ENCODE data around the gene WDR59.
A peak's percentile ranks its signal among the peaks of the same experiment; 100 is the strongest.
"Not testable (repeated sequence)": the region's sequence is repeated elsewhere in the genome, so short reads cannot be mapped to it uniquely, and the experiment has no call there.

WDR59 gene
- total RNA-seq: 38.7 to 78.2 (median 56.7) reads per million in 9 experiments

- ATAC-seq (replicated peaks) (peak; percentile 96), DNase-seq (peak; percentile 98 to 99 (median 98))
- H3K4me3 Mint-ChIP-seq: peak within 1 kb of the TSS; percentile 86 to 97
- H3K27ac Mint-ChIP-seq: peak within 1 kb of the TSS; percentile 86 to 93
- no peaks in the 10 kb centered on the region for H3K27me3 Mint-ChIP-seq
- peaks cover 26% of the 10 kb centered on the region for H3K36me3 Mint-ChIP-seq (ENCODE audit: insufficient read depth)
- peaks cover 8 to 11% of the 10 kb centered on the region in 2 donors for H3K4me1 Mint-ChIP-seq (ENCODE audit: low read depth in 2 of 2)
- H3K9me3 Mint-ChIP-seq: no peaks in the 10 kb centered on the region
Measured at GRCh38 chr16:74984529-74985296, at the start of gene WDR59. TSS of gene WDR59 (minus strand) at chr16:74985123. CDS start at chr16:74985017, 106 bp downstream.

GRCh38 chr16:75032655-75033054 lies 47.7 kb upstream of the WDR59 start:
- DNase-seq: no peak
- no peaks in the 10 kb centered on the region for H3K9me3 Mint-ChIP-seq

GRCh38 chr16:75029854-75030253 lies 44.9 kb upstream of the WDR59 start:
- DNase-seq: no peak
- H3K27ac Mint-ChIP-seq: no peak overlapping the region
- H3K27me3 Mint-ChIP-seq: no peaks in the 10 kb centered on the region
- no peaks in the 10 kb centered on the region for H3K36me3 Mint-ChIP-seq (ENCODE audit: insufficient read depth)
- no peaks in the 10 kb centered on the region for H3K4me1 Mint-ChIP-seq (ENCODE audit: low read depth in 2 of 2)
- ATAC-seq (replicated peaks): no peak
- no peaks in the 10 kb centered on the region for H3K9me3 Mint-ChIP-seq
- no peak overlapping the region for H3K4me3 Mint-ChIP-seq

More at GRCh38 chr16:75032655-75033054, 47.7 kb upstream of the WDR59 start:
- no peak overlapping the region for H3K4me3 Mint-ChIP-seq
- H3K27ac Mint-ChIP-seq: no peak overlapping the region
- no peak for ATAC-seq (replicated peaks)
- no peaks in the 10 kb centered on the region for H3K4me1 Mint-ChIP-seq (ENCODE audit: low read depth in 2 of 2)
- no peaks in the 10 kb centered on the region for H3K27me3 Mint-ChIP-seq
- no peaks in the 10 kb centered on the region for H3K36me3 Mint-ChIP-seq (ENCODE audit: insufficient read depth)

GRCh38 chr16:75028544-75029135 lies 43.7 kb upstream of the WDR59 start:
- no peak overlapping the region for H3K27ac Mint-ChIP-seq
- H3K4me3 Mint-ChIP-seq: no peak overlapping the region
- H3K4me1 Mint-ChIP-seq (ENCODE audit: low read depth in 2 of 2): peaks cover 0 to 2% of the 10 kb centered on the region in 2 donors
- ATAC-seq (replicated peaks) (no peak), DNase-seq (no peak)
- H3K27me3 Mint-ChIP-seq: no peaks in the 10 kb centered on the region
- no peaks in the 10 kb centered on the region for H3K36me3 Mint-ChIP-seq (ENCODE audit: insufficient read depth)
- no peaks in the 10 kb centered on the region for H3K9me3 Mint-ChIP-seq

- Mint-ChIP-seq H3K27ac (no peak overlapping the region), H3K4me3 (no peak overlapping the region), H3K27me3 (no peaks in the 10 kb centered on the region), H3K36me3 (ENCODE audit: insufficient read depth) (no peaks in the 10 kb centered on the region), H3K9me3 (no peaks in the 10 kb centered on the region), H3K4me1 (ENCODE audit: low read depth in 2 of 2) (peaks cover 0 to 2% of the 10 kb centered on the region in 2 donors)
- ATAC-seq (replicated peaks): no peak
- DNase-seq: no peak
Measured at GRCh38 chr16:75027520-75028300, 42.8 kb upstream of the WDR59 start.

GRCh38 chr16:75026892-75027391 lies 42.0 kb upstream of the WDR59 start:
- Mint-ChIP-seq H3K9me3 (peaks cover 0 to 2% of the 10 kb centered on the region in 2 donors), H3K27me3 (no peaks in the 10 kb centered on the region), H3K36me3 (ENCODE audit: insufficient read depth) (no peaks in the 10 kb centered on the region), H3K27ac (no peak overlapping the region), H3K4me3 (no peak overlapping the region), H3K4me1 (ENCODE audit: low read depth in 2 of 2) (peaks cover 0 to 2% of the 10 kb centered on the region in 2 donors)
- ATAC-seq (replicated peaks) (no peak), DNase-seq (no peak)

GRCh38 chr16:75026239-75026891 lies 41.4 kb upstream of the WDR59 start:
- not testable (repeated sequence) for H3K4me3 Mint-ChIP-seq; H3K9me3 Mint-ChIP-seq; H3K4me1 Mint-ChIP-seq (ENCODE audit: low read depth in 2 of 2); H3K27me3 Mint-ChIP-seq; H3K27ac Mint-ChIP-seq; DNase-seq; H3K36me3 Mint-ChIP-seq (ENCODE audit: insufficient read depth); ATAC-seq (replicated peaks)

GRCh38 chr16:75025761-75026160 lies 40.8 kb upstream of the WDR59 start:
- peaks cover 2 to 6% of the 10 kb centered on the region in 2 donors for H3K4me1 Mint-ChIP-seq (ENCODE audit: low read depth in 2 of 2)
- no peak overlapping the region for H3K27ac Mint-ChIP-seq
- peaks cover 0 to 7% of the 10 kb centered on the region in 2 donors for H3K27me3 Mint-ChIP-seq
- peaks cover 3 to 10% of the 10 kb centered on the region in 2 donors for H3K9me3 Mint-ChIP-seq
- no peak overlapping the region for H3K4me3 Mint-ChIP-seq
- H3K36me3 Mint-ChIP-seq (ENCODE audit: insufficient read depth): no peaks in the 10 kb centered on the region
- DNase-seq: no peak
- no peak for ATAC-seq (replicated peaks)

- Mint-ChIP-seq H3K36me3 (ENCODE audit: insufficient read depth) (no peaks in the 10 kb centered on the region), H3K27ac (no peak overlapping the region), H3K27me3 (peaks cover 0 to 7% of the 10 kb centered on the region in 2 donors), H3K9me3 (peaks cover 3 to 10% of the 10 kb centered on the region in 2 donors), H3K4me1 (ENCODE audit: low read depth in 2 of 2) (peaks cover 2 to 9% of the 10 kb centered on the region in 2 donors), H3K4me3 (no peak overlapping the region)
- DNase-seq (no peak), ATAC-seq (replicated peaks) (no peak)
Measured at GRCh38 chr16:75024594-75024993, 39.7 kb upstream of the WDR59 start.

- Mint-ChIP-seq H3K4me1 (ENCODE audit: low read depth in 2 of 2) (peaks cover 2 to 13% of the 10 kb centered on the region in 2 donors), H3K36me3 (ENCODE audit: insufficient read depth) (no peaks in the 10 kb centered on the region), H3K4me3 (no peak overlapping the region), H3K9me3 (peaks cover 3 to 10% of the 10 kb centered on the region in 2 donors), H3K27ac (no peak overlapping the region), H3K27me3 (peaks cover 0 to 7% of the 10 kb centered on the region in 2 donors)
- DNase-seq: no peak
- no peak for ATAC-seq (replicated peaks)
Measured at GRCh38 chr16:75024182-75024581, 39.3 kb upstream of the WDR59 start.

- Mint-ChIP-seq H3K4me3 (no peak overlapping the region), H3K4me1 (ENCODE audit: low read depth in 2 of 2) (peaks cover 2 to 13% of the 10 kb centered on the region in 2 donors), H3K9me3 (peaks cover 3 to 10% of the 10 kb centered on the region in 2 donors), H3K27ac (no peak overlapping the region), H3K36me3 (ENCODE audit: insufficient read depth) (no peaks in the 10 kb centered on the region), H3K27me3 (peaks cover 0 to 7% of the 10 kb centered on the region in 2 donors)
- ATAC-seq (replicated peaks): no peak
- no peak for DNase-seq
Measured at GRCh38 chr16:75023009-75023408, 38.1 kb upstream of the WDR59 start.

- Mint-ChIP-seq H3K27ac (no peak overlapping the region), H3K4me3 (no peak overlapping the region)
Measured at GRCh38 chr16:75022567-75022966, 37.6 kb upstream of the WDR59 start.

GRCh38 chr16:75021410-75021809 lies 36.5 kb upstream of the WDR59 start:
- H3K36me3 Mint-ChIP-seq (ENCODE audit: insufficient read depth): no peaks in the 10 kb centered on the region
- ATAC-seq (replicated peaks) (no peak), DNase-seq (no peak)
- H3K4me1 Mint-ChIP-seq (ENCODE audit: low read depth in 2 of 2): peaks cover 2 to 13% of the 10 kb centered on the region in 2 donors
- H3K4me3 Mint-ChIP-seq: no peak overlapping the region
- H3K27me3 Mint-ChIP-seq: peaks cover 0 to 7% of the 10 kb centered on the region in 2 donors
- H3K27ac Mint-ChIP-seq: no peak overlapping the region
- peaks cover 3 to 10% of the 10 kb centered on the region in 2 donors for H3K9me3 Mint-ChIP-seq

More at GRCh38 chr16:75022567-75022966, 37.6 kb upstream of the WDR59 start:
- Mint-ChIP-seq H3K27me3 (peaks cover 0 to 7% of the 10 kb centered on the region in 2 donors), H3K4me1 (ENCODE audit: low read depth in 2 of 2) (peaks cover 2 to 13% of the 10 kb centered on the region in 2 donors), H3K36me3 (ENCODE audit: insufficient read depth) (no peaks in the 10 kb centered on the region), H3K9me3 (peaks cover 3 to 10% of the 10 kb centered on the region in 2 donors)
- DNase-seq (no peak), ATAC-seq (replicated peaks) (no peak)

Measured in effector memory CD8-positive, alpha-beta T cell (primary cell).